ENCODE results near the gene KRTDAP.

KRTDAP gene

DNA sequence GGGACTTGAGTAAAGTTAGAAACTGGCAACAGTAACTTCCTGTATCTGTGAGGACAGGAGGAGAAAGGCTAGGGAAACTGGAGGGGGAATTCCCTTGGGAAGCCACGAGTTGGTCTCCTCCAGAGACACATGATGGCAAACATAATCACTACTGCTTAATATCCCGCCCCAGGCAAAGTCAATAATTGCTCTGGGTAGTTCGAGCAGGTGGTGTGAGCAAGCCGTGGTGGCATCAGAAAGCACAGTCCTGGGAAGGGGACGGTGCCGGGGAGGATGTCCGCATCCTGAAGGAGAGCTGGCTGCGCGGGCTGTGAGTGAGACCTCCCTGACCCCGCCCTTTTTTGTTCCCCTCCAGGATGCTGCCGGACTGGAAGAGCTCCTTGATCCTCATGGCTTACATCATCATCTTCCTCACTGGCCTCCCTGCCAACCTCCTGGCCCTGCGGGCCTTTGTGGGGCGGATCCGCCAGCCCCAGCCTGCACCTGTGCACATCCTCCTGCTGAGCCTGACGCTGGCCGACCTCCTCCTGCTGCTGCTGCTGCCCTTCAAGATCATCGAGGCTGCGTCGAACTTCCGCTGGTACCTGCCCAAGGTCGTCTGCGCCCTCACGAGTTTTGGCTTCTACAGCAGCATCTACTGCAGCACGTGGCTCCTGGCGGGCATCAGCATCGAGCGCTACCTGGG, 40.8 kb downstream of the KRTDAP start:
- no peak for DNase-seq

- DNase-seq: no peak
Measured at GRCh38 chr19:35447606-35448469, 42.4 kb downstream of the KRTDAP start, which contains the start of gene FFAR2. Gene FFAR2, plus strand, starts transcription at chr19:35448257. Its CDS starts 1,458 bp downstream, at chr19:35449715.

DNA sequence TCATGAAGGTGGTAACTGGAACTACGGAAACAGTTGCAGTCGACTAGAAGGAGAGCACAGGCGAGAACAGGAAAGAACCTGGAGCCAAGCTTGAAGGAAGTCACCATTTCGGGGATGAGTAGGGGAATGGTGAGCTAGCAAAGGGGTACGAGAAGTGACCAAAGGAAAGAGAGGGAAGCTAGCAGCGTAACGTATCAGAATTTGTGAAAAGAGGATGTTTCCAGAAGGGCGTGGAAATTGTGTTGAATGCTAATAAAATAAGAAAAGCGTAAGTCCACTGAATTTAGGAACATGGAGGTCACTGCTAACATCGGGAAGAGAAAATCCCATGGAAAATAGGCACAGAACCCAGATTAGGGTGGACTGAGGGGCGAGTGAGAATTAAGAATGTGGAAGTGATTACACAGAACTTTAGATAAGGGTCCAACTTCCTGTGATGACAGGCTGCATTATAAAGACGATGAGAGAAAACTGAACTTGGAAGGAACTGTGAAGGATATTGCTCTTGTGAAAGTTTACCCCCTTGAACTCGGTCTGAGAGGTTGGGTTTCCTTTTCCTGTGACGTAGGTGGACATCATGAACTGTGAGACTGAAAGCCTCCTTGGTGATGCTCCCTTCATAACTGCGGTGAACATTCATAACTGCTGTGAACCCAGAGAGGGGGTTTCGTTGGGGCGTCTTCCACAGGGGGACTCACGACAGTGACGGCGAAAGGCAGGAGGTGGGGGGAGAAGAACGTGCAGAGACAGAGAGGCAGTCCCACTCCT, 44.3 kb downstream of the KRTDAP start:
- DNase-seq: no peak

DNA sequence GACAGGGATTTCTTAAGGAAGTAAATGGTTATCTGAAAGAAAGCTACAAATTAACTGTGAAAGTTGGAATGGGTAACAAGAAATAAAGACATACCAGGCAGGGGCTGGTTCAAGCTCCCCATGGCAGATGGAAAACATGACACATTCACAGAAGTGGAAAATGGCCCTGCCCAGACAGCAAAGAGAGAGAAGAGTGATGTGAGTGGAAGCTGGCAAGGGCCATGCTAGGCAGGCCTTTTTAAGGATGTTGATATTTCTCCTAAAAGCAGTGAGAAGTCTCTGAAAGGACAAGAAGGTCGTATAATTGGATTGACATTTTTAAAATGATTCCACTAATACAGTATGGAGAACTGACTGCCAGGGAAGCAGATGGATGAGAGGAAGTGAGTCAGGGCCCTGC, 45.5 kb downstream of the KRTDAP start:
- no peak for DNase-seq

DNA sequence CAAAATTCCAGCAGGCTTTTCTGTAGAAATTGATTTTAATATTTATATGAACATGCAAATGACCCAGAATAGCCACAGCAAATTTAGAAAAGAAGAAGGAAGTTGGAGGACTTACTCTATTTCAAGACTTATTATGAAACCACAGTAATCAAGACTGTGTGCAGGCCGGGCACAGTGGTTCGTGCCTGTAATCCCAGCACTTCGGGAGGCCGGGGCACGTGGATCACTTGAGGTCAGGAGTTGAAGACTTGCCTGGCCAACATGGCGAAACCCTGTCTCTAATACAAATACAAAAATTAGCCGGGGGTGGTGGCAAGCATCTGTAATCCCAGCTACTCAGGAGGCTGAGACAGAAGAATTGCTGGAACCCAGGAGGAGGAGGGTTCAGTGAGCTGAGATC, 48.2 kb downstream of the KRTDAP start:
- peak in 1 of 2 donors; percentile 19 for DNase-seq

DNA sequence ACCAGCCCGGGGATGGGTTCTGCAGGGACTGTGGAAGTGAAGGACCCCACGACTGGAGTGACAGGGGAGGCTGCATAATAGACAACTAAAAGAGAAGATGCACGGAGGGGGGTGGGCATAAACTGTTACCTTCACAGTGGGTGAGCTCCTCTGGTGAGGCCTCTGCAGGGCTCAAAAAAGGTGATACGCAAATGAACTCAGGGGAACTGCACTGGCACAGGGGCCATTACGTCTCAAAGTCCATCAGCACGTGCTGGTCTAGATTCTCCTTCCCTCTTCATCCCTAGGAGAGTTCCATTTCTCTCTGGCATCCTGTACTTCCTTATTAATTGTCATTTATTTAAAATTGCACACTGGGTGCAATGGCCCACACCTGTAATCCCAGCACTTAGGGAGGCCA, 50.3 kb downstream of the KRTDAP start:
- no peak for DNase-seq

- no peak for DNase-seq
Measured at GRCh38 chr19:35438527-35438926, 51.7 kb downstream of the KRTDAP start.

GRCh38 chr19:35438096-35438495, 52.2 kb downstream of the KRTDAP start:
- DNase-seq: no peak

- DNase-seq: no peak
Measured at GRCh38 chr19:35437406-35437951, 52.8 kb downstream of the KRTDAP start.

Data from bone marrow (tissue), 2 donors.